GM11168 (cell line): ENCODE measurements around the gene CFAP161.
"Not testable (repeated sequence)": the region's sequence is repeated elsewhere in the genome, so short reads cannot be mapped to it uniquely, and the experiment has no call there.

Source experiments
- in situ Hi-C: fragments of 300-500 bp; cut with MboI; formaldehyde crosslinking; loops from one replicate; pipeline ENCODE4 v1.12.0; 2022; ENCODE audit warnings: low sequenced_read_pairs; ENCODE audit not compliant: unreplicated experiment

The CFAP161 gene

DNA sequence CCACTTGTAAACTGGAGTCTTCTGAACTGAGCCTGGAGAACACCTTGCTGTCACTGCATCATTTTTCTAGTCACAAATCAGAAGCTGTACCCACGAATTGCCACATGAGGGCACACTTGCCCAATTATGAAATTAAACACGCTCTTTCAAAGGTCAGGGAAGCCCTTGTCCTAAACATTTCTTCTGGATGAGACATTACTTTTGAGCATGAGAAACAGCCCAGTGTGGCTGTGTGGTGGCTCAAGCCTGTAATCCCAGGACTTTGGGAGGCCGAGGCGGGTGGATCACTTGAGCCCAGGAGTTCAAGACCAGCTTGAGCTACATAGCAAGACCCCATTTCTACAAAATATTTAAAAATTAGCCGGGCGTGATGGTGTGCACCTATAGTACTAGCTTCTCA, 27.5 kb upstream of the CFAP161 start:
- in situ Hi-C loops, result loop anchor here (5.0 kb wide), 1 partner anchor 161 kb away; no protein-coding TSS in a partner anchor

DNA sequence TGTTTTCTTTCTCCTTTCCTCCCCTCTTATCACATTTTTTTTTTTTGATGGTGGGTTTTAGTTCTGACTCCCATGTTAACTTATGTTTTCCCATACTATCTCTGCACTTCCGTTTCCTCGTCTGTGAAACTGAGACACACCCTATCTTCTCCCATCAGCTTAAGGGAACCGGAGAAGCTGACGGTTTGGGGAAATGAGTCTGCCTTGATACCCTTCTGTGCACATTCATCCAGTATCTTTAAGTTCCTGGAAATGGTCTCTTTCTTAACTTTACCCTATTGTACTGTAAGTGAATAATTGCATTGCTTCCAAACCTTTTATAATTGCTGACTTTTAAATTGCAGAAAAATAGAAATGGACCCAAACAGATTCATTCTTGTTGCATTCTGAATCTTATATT, 26.2 kb upstream of the CFAP161 start:
- in situ Hi-C loops, result loop anchor here (5.0 kb wide), 1 partner anchor 159 kb away; no protein-coding TSS in a partner anchor

DNA sequence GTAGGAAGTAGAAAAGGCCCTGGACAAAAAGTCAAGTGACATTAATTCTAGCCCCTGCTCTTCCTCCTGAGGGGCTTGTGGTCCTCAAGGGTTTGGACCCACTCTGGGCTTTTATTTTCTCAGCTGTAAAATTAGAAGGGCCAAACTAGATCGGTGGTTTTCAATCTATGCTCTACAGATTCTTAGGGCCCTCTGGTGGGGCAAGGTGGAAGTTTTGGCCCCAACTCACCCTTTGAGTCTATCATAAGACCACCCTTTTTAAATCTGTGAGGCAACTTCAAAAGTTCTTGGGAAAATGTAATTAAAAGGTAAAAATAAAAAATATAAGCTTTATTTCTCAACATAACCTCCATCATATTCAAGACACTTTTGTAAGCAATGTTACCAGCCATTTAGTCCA, 25.6 kb upstream of the CFAP161 start:
- in situ Hi-C loops, result loop anchor here (5.0 kb wide), 1 partner anchor 159 kb away; no protein-coding TSS in a partner anchor

DNA sequence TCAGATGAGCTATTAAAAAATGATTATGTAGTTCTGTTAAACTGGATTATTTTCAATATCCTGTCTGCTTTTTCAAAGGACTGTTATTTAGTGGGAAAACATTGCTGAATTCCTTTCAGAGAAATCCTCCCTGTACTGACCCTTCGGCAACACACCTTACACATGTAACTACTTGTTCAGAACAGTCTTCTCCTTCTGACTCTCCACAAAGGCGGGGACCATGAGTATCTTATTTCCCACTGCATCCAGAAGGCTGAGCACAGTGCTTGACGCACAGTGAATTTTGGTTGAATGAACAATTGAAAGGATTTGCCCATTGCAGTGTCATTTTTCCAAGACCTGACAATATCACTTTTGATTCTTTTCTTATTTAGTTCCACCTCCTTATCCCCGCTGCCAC, 23.1 kb upstream of the CFAP161 start:
- in situ Hi-C loops, result no loop called here

DNA sequence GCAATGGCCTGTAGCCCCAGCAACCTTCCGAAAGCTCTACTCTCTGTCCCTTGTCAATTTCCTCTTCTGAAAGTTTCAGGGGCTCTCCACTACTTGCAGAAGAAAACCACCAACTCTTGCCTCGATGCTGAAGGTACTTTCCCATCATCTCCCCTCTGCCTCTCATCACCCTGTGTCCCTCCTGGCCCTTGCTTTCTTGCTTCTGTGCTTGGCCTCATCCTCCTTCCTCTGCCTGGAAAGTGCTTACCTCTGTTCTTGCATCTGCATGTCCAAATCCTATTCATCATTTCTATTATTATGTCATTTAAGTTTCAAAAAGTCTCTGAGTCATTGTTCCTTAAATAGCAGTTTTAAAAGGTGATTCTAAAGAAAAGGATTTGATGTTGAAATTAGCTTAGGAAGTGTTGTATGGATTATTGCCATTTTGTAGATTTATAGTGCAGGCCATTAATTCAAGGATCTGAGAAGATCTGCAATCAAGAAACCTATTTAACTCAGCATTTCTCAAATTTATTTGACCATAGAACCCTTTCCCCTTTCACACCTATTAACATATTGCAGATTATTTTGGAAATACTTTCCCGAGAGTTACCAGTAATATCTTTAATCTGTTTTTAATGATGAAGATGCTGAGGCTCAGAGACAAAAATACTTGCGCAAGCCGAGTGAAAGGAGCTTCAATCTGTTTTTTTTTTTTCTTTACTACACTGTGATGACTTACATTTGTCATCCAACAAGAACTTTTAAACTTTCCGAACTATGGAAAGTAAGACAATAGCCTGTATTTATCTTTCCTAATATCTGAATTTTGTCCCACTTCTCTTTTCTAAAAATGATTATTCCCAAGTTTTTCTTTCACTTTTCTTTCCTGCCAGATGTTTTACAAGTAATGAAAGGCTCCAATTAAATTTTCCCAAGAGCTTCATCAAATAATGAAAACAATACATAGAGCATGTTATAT, 22.3 kb upstream of the CFAP161 start:
- in situ Hi-C loops, result no loop called here

DNA sequence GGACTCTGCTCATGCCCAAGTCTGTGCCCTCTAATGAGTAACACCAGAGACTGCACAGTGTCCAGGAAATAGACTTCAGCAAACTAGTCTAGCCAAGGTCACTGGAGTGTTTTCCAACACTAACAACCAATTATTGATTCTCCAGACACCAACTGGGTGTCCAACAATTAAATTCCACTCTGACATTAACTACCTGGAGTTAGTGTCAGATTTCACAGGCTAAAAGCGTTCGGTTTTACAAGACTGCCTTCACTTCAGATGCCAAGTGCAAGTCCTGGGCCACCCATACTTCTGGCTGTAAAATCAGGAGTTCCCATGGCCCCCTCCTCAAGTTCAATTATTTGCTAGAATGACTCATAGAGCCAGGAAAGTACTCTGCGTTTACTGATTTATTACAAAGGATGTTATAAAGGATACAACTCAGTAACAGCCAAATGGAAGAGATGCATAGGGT, 20.8 kb upstream of the CFAP161 start:
- in situ Hi-C loops, result no loop called here

DNA sequence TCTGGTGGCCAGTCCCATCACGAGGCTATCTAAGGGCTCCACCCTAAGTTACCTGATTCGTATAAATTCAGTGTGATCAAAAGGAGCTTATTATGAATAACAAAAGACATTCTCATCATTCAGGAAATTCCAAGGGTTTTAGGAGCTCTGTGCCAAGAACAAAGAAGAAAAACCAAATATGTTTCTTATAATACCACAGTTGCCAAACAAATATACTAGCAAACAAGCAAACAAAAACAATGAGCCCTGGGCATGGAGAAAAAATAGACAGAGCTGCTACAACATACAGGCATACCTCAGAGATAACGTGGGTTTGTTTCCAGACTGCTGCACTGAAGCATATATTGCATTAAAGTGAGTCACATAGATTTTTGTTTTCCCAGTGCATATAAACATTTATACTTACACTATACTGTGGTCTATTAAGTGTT, 20.2 kb upstream of the CFAP161 start:
- in situ Hi-C loops, result no loop called here

DNA sequence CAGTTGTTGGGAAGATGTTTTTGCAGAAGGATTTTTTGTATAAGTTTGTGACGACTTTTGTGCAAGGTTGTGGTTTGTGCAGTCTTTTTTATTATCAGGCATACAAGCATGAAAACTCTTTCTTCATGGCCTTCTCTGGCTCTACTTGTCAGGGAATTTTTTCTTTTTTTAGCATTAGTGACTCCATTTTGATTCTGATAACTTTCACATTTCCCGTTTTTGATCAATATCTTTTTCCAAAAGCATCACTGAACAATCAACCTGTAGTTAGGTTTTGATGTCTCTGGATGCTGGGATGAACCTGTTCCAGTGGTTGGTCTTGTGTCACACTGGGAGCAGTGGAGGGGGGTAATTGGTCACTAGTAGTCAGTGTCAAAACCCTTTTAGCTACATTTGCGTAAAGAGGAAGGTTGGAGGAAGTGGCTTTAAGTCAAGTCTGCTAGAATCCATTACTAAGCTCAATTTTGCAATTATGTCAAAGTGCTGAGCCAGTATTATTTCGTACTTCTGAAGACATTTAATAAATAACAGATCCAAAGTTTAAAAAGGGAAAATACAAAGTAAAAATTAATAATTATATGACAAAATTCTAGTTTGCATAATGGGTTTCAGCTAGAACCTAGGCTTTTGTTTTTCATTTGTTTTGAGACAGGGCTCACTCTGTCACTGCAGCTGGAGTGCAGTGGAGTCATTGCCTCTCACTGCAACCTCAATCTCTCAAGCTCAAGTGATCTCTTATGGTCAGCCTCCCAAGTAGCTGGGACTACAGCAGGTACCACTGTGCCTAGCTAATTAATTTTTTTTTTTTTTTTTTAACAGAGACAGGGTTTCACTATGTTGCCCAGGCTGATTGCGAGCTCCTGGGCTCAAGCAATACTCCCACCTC, 18.8 kb upstream of the CFAP161 start:
- in situ Hi-C loops, result no loop called here

DNA sequence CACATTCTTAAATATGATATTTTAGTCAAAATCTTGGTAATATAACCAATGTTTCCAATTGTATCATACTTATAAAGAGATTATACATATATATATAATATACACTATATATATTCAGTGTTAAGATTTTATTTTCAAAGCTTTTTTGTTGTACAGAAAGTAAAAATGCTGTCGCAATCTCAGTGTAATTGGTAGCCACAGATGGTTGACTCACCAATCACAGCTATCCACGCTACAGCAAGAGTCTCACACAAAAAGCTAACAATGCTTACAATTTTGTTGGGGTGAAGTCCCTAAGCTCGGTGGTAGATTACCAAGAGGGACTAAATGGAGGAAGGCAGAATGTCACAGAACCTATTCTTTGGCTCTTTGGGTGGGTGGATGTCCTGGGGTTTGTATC, 16.9 kb upstream of the CFAP161 start:
- in situ Hi-C loops, result no loop called here

DNA sequence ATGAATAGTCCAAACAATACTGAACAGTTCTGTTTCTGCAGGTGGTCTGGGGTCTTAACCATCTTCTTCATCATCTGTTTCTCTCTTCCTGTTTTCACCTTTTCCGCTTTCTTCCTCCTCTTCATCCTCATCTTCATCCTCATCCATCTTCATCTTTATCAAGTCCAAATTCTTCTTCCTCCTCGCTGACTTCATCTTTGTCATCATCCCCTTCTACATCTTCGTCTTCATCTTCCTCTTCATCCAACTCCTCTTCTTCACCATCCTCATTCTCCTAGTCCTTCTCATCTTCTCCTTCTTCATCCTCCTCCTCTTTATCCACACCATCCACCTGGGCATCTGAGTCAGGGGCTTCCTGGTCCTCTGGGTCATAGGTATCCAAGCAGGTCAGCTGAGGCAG, 16.5 kb upstream of the CFAP161 start:
- in situ Hi-C loops, result no loop called here

DNA sequence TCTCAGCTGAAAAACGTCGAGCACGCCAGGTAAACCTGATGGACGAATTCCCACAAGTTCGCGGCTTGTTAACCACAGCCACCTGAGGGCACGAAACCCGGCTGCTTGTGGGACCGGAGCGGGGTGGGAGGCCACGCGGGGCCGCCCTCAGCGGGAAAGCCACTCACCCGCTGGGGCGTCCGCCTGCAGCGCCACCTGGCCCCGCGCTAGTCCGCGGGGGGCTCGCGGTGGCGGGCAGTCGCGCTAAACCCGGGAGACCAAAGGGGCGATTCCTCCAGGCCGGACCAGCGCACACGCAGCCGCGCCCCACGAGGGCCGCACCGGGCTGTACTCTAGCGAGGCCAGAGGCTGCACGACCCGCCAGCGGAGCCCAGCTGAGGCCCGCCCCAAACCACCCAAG, 15.7 kb upstream of the CFAP161 start:
- in situ Hi-C loops, result no loop called here

DNA sequence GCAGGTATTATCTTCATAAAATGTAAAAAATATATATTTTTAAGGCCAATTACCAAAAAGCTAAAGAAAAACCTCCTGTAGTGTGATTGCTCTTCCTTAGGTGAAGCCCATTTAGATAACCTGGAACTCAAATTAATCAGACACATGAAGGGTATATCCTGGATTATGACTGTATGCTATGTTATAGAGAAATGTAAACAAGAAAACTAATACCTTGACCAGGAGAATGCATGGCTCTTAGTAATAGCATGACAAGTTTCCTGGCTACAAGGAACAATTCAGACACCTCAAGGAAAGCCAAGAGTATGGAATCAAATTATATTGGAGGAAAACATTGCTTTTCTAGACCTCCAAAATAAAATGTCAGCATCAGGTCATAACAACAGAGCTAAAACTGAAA, 14.0 kb upstream of the CFAP161 start:
- in situ Hi-C loops, result no loop called here

DNA sequence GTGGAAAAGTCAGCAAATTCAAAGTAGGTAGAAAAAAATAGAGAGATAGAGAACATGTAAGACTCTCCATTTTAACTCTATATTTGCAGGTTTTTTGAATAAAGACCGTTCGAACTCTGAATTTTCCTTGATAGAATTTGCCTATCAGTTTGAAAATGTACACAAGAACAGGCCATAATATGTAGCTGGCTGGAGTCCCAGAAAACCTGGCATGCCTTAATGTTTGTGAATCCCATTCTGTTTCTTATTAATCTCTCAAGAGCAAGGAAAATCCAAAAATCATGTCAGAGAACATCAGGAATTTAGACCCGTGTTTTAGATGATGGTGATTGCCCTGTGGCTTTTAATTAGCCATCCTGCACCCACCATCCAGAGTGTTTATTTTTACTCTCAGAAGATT, 7.2 kb upstream of the CFAP161 start:
- in situ Hi-C loops, result no loop called here

DNA sequence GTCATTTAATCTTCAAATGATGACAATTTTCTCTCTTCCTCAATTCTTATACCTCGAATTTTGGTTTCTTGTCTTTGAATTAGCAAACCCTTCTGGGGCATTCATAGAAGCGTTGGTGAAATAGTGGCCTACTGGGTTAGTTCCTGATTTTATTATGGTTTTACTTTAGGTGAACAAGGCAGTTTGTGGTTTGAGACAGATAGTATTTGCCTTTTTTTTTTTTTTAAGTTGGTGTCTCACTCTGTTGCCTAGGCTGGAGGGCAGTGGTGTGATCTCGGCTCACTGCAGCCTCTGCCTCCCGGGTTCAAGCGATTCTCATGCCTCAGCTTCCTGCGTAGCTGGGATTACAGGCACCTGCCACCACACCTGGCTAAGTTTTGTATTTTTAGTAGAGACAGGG, 7.4 kb downstream of the CFAP161 start:
- in situ Hi-C loops, result not testable (repeated sequence)

DNA sequence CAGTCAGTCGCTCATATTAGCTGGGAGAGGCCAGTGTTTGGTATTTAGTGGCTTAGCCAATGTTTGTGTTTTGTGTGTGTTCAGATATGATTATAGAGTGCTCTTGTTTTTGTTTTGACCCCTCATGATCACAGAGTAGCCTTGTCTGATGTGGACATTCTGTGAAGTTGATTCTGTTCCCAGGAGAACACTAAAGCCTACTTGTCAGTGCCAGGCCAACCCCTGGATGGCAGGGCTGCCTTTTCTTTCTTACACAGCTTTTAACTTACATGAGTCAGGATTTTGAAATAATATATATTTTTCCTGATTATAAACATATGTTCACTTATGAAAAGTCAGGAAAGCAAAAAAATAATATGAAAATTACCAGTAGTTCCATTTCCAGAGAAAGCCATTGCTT, 11.9 kb downstream of the CFAP161 start:
- in situ Hi-C loops, result no loop called here

DNA sequence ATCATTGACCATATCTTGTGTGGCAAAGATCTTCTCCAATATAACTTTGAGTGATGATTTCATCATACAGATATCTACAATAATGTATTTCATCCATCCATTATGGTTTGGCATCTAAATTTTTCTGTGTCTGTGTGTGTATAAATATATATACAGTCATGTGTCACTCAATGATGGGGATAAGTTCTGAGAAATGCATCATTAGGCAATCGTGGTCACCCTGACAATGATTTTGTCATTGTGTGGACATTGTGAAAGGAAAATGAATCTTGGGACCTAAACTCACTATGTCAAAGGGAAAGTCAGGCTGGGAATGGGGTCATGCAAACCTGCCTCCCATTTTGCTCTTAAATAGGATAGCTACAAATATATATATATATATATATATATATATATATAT, 12.4 kb downstream of the CFAP161 start:
- in situ Hi-C loops, result no loop called here

DNA sequence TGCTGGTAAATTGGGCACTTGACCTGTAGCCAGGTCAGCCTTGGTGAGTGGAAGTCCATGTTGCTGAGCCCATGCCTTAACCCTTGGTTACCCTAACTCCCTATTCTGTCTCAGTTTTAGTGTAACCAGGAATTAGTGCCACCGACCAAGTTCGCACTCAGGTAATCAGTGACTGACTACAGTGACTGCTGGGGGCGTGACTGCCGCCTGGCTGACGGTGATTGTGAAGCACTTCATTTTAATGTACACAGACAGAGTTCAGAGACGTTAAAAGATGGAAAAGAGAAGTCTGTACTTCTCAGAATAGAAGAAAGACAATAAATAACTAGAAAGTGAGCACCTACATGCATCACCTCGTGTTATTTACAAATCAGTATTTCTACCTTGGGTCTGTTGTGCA, 17.3 kb downstream of the CFAP161 start:
- in situ Hi-C loops, result no loop called here

DNA sequence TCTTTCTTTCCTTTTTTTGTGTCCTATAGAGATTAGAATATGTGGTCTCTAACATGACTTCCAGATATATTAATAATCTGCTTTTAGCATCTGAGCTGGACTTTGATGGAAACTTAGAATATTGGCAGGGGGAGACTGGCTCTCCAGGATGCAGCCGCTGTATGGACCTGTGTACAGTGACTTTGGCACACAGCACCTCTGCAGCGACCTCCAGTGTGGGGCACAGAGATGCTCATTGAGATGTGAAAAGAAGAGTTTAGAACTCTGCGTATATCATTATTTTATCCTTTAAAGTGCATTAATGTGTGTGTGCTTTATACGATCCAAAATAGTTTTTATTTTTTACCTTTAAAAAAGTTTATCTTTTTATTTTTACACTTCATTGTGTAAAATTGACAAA, 18.3 kb downstream of the CFAP161 start:
- in situ Hi-C loops, result no loop called here

DNA sequence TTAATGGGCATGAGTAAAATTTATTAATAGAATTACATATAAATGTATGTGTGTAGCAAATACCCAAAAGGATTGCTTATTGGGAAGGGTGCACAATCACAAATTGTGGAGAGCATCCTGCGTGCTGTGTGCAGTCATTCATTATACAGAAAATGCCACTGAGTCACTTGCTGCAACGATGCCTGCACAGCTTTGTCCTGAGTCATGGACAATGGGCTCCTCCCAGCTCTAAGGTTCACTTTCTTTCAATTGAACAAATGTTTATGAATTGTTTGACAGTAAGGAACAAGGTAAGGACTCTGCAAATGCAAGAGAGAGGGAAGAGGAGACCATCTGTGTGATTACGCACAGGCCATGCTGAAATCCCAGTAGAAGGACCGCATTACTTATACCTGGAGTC, 18.7 kb downstream of the CFAP161 start:
- in situ Hi-C loops, result no loop called here

DNA sequence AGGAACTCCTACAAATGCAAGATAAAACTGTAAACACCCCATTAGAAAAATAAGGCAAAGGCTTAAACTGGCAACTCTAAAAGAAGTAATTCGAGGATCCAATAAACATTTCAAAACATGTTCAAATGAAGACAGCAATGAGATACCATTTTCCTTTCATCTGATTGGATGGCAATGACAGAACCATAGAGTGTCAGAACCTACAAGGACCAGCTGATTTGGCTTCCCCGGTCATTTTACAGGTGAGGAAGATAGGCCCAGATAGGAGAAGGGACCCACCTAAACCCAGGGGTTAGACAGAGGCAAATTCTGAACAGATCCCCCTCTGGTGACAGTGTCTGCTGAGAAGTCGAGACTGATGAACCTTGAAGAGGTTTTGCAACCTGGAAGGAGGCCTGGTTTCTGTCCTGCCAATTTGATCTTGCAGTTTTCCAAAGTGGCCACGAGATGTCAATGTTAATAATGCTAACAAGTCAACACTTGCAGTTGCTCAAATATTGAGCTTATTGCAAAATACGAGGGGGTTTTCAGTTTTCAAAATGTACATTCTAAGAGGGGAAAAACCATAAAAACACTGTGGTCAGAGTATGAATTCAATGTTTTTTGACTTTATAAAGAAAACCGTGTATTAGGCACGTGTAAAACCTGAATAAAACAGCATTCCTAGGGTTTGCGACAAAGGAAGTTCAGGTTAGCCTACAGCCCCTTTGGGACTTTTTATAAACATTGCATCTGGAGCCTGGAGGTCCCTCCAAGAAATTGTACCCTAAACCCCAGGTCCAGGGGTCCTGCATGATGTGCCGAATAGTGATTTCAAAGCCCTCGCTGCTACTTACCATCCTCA, 21.5 kb downstream of the CFAP161 start:
- in situ Hi-C loops, result no loop called here
